Endothelial cell of umbilical vein (primary cell): ENCODE measurements around the gene NDUFAF7. TPM values are rescaled to one million over a fixed set of nuclear protein-coding genes. Genes with fewer than 3 reads are reported as not detected.

ENCODE experiments used
- Bru-seq: library from RNA; stranded (reverse); fragments of 400-500 nt; gene quantifications from one replicate; lab custom pipeline; 2021; lab: Mats Ljungman, UMichigan
- BruChase-seq, 2 experiments: library from RNA; stranded (reverse); fragments of 400-500 nt; gene quantifications; one replicate each; lab custom pipeline; 2021; lab: Mats Ljungman, UMichigan
- BruUV-seq: library from RNA; stranded (reverse); fragments of 400-500 nt; replicated peaks from 2 replicates; lab custom pipeline; 2021; lab: Mats Ljungman, UMichigan
- CTCF ChIA-PET: fragments of 300-600, 350-600 bp; sonication (Branson Sonifier 250); formaldehyde crosslinking; loops from one replicate; lab custom pipeline; 2021; ENCODE audit warnings: antibody characterized with exemption, inconsistent platforms; lab: Charles Lee
- POLR2A ChIA-PET: fragments of 300-600, 350-600 bp; sonication (Branson Sonifier 250); formaldehyde crosslinking; loops from one replicate; lab custom pipeline; 2021; ENCODE audit warnings: antibody characterized with exemption, inconsistent platforms; lab: Charles Lee
- DNase-seq: peaks from one replicate; pipeline ENCODE4 v3.0.0-alpha.2; 2011; ENCODE audit warnings: low read depth, low spot score
- FAIRE-seq: peaks from 2 replicates; lab custom pipeline; 2011; peaks lifted over from hg19 to GRCh38; lab: Jason Lieb, UNC
- H2AFZ ChIP-seq: 2 replicates; pipeline ENCODE4 v1.6.0; 2012; ENCODE audit warnings: low read depth, low read length, control low read depth, inconsistent platforms
- H3K27ac ChIP-seq: 2 replicates; pipeline ENCODE4 v1.5.1; 2011; ENCODE audit warnings: low read depth, mild to moderate bottlenecking, control low read depth, low read length, moderate library complexity; ENCODE audit not compliant: insufficient read depth
- H3K27me3 ChIP-seq, 2 experiments: 2 replicates each; pipeline versions ENCODE4 v1.6.0 to v1.6.1; 2011; ENCODE audit warnings: low read length in 2 of 2, mixed read lengths in 1 of 2; ENCODE audit not compliant: control insufficient read depth in 2 of 2, insufficient read depth in 2 of 2
- H3K36me3 ChIP-seq, 2 experiments: 2 replicates in 1 of 2; 3 replicates in 1 of 2; pipeline ENCODE4 v1.5.1; 2011; ENCODE audit warnings: low read length in 2 of 2, mild to moderate bottlenecking in 1 of 2, moderate library complexity in 1 of 2; ENCODE audit not compliant: control insufficient read depth in 2 of 2, insufficient read depth in 2 of 2; ENCODE audit errors: extremely low read depth in 1 of 2
- H3K4me1 ChIP-seq: 3 replicates; pipeline ENCODE4 v1.5.1; 2011; ENCODE audit warnings: mild to moderate bottlenecking, low read length; ENCODE audit not compliant: control insufficient read depth, insufficient read depth; ENCODE audit errors: extremely low read depth
- H3K4me2 ChIP-seq: 2 replicates; pipeline ENCODE4 v1.6.1; 2011; ENCODE audit warnings: low read length, control low read depth, mixed read lengths; ENCODE audit not compliant: insufficient read depth
- H3K4me3 ChIP-seq, 3 experiments: fragments of 200-600 bp in 1 of 3; sonication (generic), shearing (Covaris generic) in 1 of 3; replicated peaks in 1 of 3; 2 replicates each; pipeline ENCODE4 v1.5.1; 2011 to 2016; ENCODE audit warnings: control low read depth in 3 of 3, low read length in 3 of 3, mild to moderate bottlenecking in 2 of 3, inconsistent platforms in 1 of 3, low read depth in 1 of 3, moderate library complexity in 1 of 3; ENCODE audit not compliant: insufficient read depth in 1 of 3
- H3K79me2 ChIP-seq: 2 replicates; pipeline ENCODE4 v1.6.0; 2012; ENCODE audit warnings: low read length, inconsistent platforms; ENCODE audit not compliant: control insufficient read depth, insufficient read depth
- H3K9ac ChIP-seq: replicated peaks from 2 replicates; pipeline ENCODE3; 2011; ENCODE audit warnings: low read length, control low read depth; ENCODE audit not compliant: insufficient read depth; ENCODE audit errors: extremely low read depth
- H3K9me1 ChIP-seq: replicated peaks from 3 replicates; pipeline ENCODE4 v1.6.0; 2011; ENCODE audit warnings: mild to moderate bottlenecking, low read length; ENCODE audit not compliant: control insufficient read depth, insufficient read depth; ENCODE audit errors: extremely low read depth
- H3K9me3 ChIP-seq: replicated peaks from 2 replicates; pipeline ENCODE4 v1.5.1; 2012; ENCODE audit warnings: low read length, inconsistent platforms; ENCODE audit not compliant: control insufficient read depth, insufficient read depth
- H4K20me1 ChIP-seq: replicated peaks from 2 replicates; pipeline ENCODE3; 2011; ENCODE audit warnings: mild to moderate bottlenecking, low read length; ENCODE audit not compliant: control insufficient read depth, insufficient read depth; ENCODE audit errors: extremely low read depth
- EZH2 ChIP-seq: IDR thresholded peaks from 2 replicates; pipeline ENCODE4 v1.6.1; 2012; ENCODE audit warnings: borderline replicate concordance, low read depth, mild to moderate bottlenecking, moderate library complexity, low read length, inconsistent platforms; ENCODE audit not compliant: severe bottlenecking
- FOS ChIP-seq: IDR thresholded peaks from 2 replicates; pipeline ENCODE4 v1.6.1; 2011; ENCODE audit warnings: mild to moderate bottlenecking, low read length, moderate library complexity, borderline replicate concordance; ENCODE audit not compliant: insufficient read depth
- GATA2 ChIP-seq: IDR thresholded peaks from 2 replicates; pipeline ENCODE4 v1.7.0; 2011; ENCODE audit warnings: low read depth, mild to moderate bottlenecking, moderate library complexity, mixed read lengths, low read length; ENCODE audit not compliant: insufficient read length, insufficient read depth
- JUN ChIP-seq: IDR thresholded peaks from 2 replicates; pipeline ENCODE4 v1.6.1; 2011; ENCODE audit warnings: borderline replicate concordance, low read depth; ENCODE audit not compliant: insufficient read length, insufficient read depth
- MAX ChIP-seq: IDR thresholded peaks from 2 replicates; pipeline ENCODE4 v1.6.1; 2011; ENCODE audit not compliant: insufficient read depth, insufficient read length
- MYC ChIP-seq: IDR thresholded peaks from one replicate; pipeline ENCODE4 v1.6.1; 2011; ENCODE audit warnings: mild to moderate bottlenecking, low read depth, low read length
- POLR2A ChIP-seq: IDR thresholded peaks from 2 replicates; pipeline ENCODE4 v1.6.1; 2012; ENCODE audit warnings: low read depth, mild to moderate bottlenecking, control low read depth, low read length
- POLR2AphosphoS5 ChIP-seq: IDR thresholded peaks from 2 replicates; pipeline ENCODE4 v1.6.1; 2012; ENCODE audit warnings: low read depth, mild to moderate bottlenecking, control low read depth, low read length, moderate library complexity; ENCODE audit not compliant: insufficient read depth
- dilution Hi-C: fragments of 300-500 bp; cut with MboI; formaldehyde crosslinking; loops from one replicate; pipeline ENCODE4 v1.15.0; 2019; ENCODE audit warnings: low sequenced_read_pairs; ENCODE audit not compliant: extremely low pct_ligation_motif_present
- intact Hi-C: fragments of 100-400 bp; cut with micrococcal nuclease; formaldehyde crosslinking; loops from one replicate; pipeline ENCODE4 v1.10.0; 2022
- long read RNA-seq: library from polyadenylated mRNA; stranded (forward); transcript quantifications from one replicate; pipeline ENCODE4 v2.0.0, GENCODE V29; 2021
- polyA minus RNA-seq, 3 experiments: library from RNA; depleted of rRNA, polyadenylated mRNA; stranded (reverse); fragments of >200 nt; gene quantifications; 1 replicate in 1 of 3; 2 replicates in 2 of 3; pipeline ENCODE4 v1.2.3, GENCODE V29; 2011
- polyA plus RNA-seq, 4 experiments: library from polyadenylated mRNA; depleted of rRNA in 3 of 4; stranded (reverse) in 3 of 4; unstranded in 1 of 4; fragments of >200 nt; gene quantifications; 2 replicates each; pipeline versions ENCODE4 v1.2.1 to v1.2.3, GENCODE V29; 2011 to 2012; ENCODE audit warnings: missing spikeins in 1 of 4
- total RNA-seq: library from RNA; stranded (reverse); gene quantifications from 2 replicates; pipeline ENCODE4 v1.2.3, GENCODE V29; 2021
- TF ChIP-seq, protein P1 (sequence below), 2 donors: IDR thresholded peaks; 1 replicate in 1 of 2; 2 replicates in 1 of 2; pipeline ENCODE4 v1.5.1; 2011; ENCODE audit warnings: low read length in 2 of 2, mild to moderate bottlenecking in 2 of 2, moderate library complexity in 2 of 2, control low read depth in 1 of 2, inconsistent platforms in 1 of 2, low read depth in 1 of 2; ENCODE audit not compliant: insufficient read depth in 1 of 2; ENCODE audit errors: extremely low read depth in 1 of 2

Gene NDUFAF7, protein sequence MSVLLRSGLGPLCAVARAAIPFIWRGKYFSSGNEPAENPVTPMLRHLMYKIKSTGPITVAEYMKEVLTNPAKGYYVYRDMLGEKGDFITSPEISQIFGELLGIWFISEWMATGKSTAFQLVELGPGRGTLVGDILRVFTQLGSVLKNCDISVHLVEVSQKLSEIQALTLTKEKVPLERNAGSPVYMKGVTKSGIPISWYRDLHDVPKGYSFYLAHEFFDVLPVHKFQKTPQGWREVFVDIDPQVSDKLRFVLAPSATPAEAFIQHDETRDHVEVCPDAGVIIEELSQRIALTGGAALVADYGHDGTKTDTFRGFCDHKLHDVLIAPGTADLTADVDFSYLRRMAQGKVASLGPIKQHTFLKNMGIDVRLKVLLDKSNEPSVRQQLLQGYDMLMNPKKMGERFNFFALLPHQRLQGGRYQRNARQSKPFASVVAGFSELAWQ
- 17.7 and 23.4 TPM in 2 replicates for total RNA-seq
- polyA plus RNA-seq: 10.8 and 11.6 TPM in 2 replicates
- 10.2 and 12.2 TPM in 2 replicates for polyA plus RNA-seq (2011; cell fraction: cytosol; rRNA removed)
- 77.4 and 95.1 TPM in 2 replicates for polyA plus RNA-seq (2011; cell fraction: nucleus; rRNA removed)
- 22.3 and 23.1 TPM in 2 replicates for polyA plus RNA-seq (2012)
- 14.0 and 14.4 TPM in 2 replicates for polyA minus RNA-seq
- 4.8 TPM for polyA minus RNA-seq (2011; cell fraction: cytosol; rRNA and poly(A)+ RNA removed)
- 14.9 and 25.1 TPM in 2 replicates for polyA minus RNA-seq (2011; cell fraction: nucleus; rRNA and poly(A)+ RNA removed)
- percentile 72 among the genes with signal in this experiment for Bru-seq, nascent RNA
- percentile 71 among the genes with signal in this experiment for BruChase-seq, experiment 1, labeled RNA remaining after a 6-hour chase
- percentile 76 among the genes with signal in this experiment for BruChase-seq, experiment 2, labeled RNA remaining after a 2-hour chase
- long read RNA-seq, transcript NDUFAF7-201 (10 exons, 2,176 nt): major isoform, 27 of 51 reads
- long read RNA-seq, partial matches to known transcripts: 5 of 51 reads
- long read RNA-seq, other reads (novel, unspliced or antisense): 18 of 51 reads

- peak within 1 kb of the TSS; percentile 83 to 96 (median 90) for H3K4me3 ChIP-seq
- FAIRE-seq: peak; percentile 98
These were observed at the start of gene NDUFAF7, which contains the start of gene CEBPZ for GRCh38 chr2:37231241-37232130. TSS of gene NDUFAF7 (plus strand) at chr2:37231658. CDS start at chr2:37231706, 48 bp downstream. TSS of gene CEBPZ (minus strand) at chr2:37231596. CDS start at chr2:37231567, 29 bp downstream.

More at GRCh38 chr2:37231241-37232130, at the start of gene NDUFAF7, which contains the start of gene CEBPZ:
- Histone ChIP-seq H2AFZ (peak within 1 kb of the TSS; percentile 55), H3K9ac (peak within 1 kb of the TSS; percentile 81), H3K9me3 (no peaks in the 10 kb centered on the region), H3K4me2 (peak within 1 kb of the TSS; percentile 98), H3K36me3 (peaks cover 6 to 7% of the 10 kb centered on the region in 2 experiments), H3K79me2 (peaks cover 72% of the 10 kb centered on the region), H3K27me3 (no peaks in the 10 kb centered on the region), H4K20me1 (no peaks in the 10 kb centered on the region), H3K27ac (peak within 1 kb of the TSS; percentile 79), H3K4me1 (peaks cover 22% of the 10 kb centered on the region), H3K9me1 (no peaks in the 10 kb centered on the region)
- POLR2A ChIA-PET: no interaction called here
- CTCF ChIA-PET: interaction anchor here (0.6 to 2.4 kb wide), 4 partner anchors 12 to 646 kb away, joined by 3 to 9 read pairs (median 4); no protein-coding TSS in a partner anchor
- TF ChIP-seq FOS (peak; percentile 5), JUN (no peak), EZH2 (no peak), MAX (peak; percentile 21), MYC (no peak), POLR2A (peak; percentile 85), POLR2AphosphoS5 (peak; percentile 93), GATA2 (no peak)
- TF ChIP-seq, protein P1, sequence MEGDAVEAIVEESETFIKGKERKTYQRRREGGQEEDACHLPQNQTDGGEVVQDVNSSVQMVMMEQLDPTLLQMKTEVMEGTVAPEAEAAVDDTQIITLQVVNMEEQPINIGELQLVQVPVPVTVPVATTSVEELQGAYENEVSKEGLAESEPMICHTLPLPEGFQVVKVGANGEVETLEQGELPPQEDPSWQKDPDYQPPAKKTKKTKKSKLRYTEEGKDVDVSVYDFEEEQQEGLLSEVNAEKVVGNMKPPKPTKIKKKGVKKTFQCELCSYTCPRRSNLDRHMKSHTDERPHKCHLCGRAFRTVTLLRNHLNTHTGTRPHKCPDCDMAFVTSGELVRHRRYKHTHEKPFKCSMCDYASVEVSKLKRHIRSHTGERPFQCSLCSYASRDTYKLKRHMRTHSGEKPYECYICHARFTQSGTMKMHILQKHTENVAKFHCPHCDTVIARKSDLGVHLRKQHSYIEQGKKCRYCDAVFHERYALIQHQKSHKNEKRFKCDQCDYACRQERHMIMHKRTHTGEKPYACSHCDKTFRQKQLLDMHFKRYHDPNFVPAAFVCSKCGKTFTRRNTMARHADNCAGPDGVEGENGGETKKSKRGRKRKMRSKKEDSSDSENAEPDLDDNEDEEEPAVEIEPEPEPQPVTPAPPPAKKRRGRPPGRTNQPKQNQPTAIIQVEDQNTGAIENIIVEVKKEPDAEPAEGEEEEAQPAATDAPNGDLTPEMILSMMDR (IDR thresholded peaks at IDR 0.05; ENCODE audit: extremely low read depth in 1 of 2, insufficient read depth in 1 of 2, low read depth in 1 of 2, low read length in 2 of 2): no peak
- dilution Hi-C loops (no loop called here), intact Hi-C loops (loop anchor here (1.0 to 5.0 kb wide), 4 partner anchors 34 to 91 kb away; partner anchors contain the start of genes CEBPZOS and PRKD3)
- BruUV-seq: TSS peak; percentile 69
- DNase-seq: peak; percentile 96
